ENCODE results near the gene ADAMTSL5.

The ADAMTSL5 gene

GRCh38 chr19:1556390-1557070 is 43.7 kb upstream of the ADAMTSL5 start:
- TF ChIP-seq, protein P1, sequence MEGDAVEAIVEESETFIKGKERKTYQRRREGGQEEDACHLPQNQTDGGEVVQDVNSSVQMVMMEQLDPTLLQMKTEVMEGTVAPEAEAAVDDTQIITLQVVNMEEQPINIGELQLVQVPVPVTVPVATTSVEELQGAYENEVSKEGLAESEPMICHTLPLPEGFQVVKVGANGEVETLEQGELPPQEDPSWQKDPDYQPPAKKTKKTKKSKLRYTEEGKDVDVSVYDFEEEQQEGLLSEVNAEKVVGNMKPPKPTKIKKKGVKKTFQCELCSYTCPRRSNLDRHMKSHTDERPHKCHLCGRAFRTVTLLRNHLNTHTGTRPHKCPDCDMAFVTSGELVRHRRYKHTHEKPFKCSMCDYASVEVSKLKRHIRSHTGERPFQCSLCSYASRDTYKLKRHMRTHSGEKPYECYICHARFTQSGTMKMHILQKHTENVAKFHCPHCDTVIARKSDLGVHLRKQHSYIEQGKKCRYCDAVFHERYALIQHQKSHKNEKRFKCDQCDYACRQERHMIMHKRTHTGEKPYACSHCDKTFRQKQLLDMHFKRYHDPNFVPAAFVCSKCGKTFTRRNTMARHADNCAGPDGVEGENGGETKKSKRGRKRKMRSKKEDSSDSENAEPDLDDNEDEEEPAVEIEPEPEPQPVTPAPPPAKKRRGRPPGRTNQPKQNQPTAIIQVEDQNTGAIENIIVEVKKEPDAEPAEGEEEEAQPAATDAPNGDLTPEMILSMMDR (IDR thresholded peaks at IDR 0.05; ENCODE audit: poor library complexity, severe bottlenecking), result no peak
- H3K27me3 ChIP-seq (ENCODE audit: insufficient read depth, poor library complexity, severe bottlenecking), result no peaks in the 10 kb centered on the region
- DNase-seq (ENCODE audit: low spot score) (no peak), ATAC-seq (ENCODE audit: low read depth) (no peak)
- H3K27ac ChIP-seq (ENCODE audit: poor library complexity, severe bottlenecking), result no peak overlapping the region
- H3K36me3 ChIP-seq (ENCODE audit: low read depth), result no peaks in the 10 kb centered on the region
- H3K4me3 ChIP-seq (ENCODE audit: severe bottlenecking), result no peak overlapping the region
- no peaks in the 10 kb centered on the region for H3K9me3 ChIP-seq (ENCODE audit: severe bottlenecking)
- no peaks in the 10 kb centered on the region for H3K4me1 ChIP-seq (ENCODE audit: insufficient read depth, poor library complexity, severe bottlenecking)

DNA sequence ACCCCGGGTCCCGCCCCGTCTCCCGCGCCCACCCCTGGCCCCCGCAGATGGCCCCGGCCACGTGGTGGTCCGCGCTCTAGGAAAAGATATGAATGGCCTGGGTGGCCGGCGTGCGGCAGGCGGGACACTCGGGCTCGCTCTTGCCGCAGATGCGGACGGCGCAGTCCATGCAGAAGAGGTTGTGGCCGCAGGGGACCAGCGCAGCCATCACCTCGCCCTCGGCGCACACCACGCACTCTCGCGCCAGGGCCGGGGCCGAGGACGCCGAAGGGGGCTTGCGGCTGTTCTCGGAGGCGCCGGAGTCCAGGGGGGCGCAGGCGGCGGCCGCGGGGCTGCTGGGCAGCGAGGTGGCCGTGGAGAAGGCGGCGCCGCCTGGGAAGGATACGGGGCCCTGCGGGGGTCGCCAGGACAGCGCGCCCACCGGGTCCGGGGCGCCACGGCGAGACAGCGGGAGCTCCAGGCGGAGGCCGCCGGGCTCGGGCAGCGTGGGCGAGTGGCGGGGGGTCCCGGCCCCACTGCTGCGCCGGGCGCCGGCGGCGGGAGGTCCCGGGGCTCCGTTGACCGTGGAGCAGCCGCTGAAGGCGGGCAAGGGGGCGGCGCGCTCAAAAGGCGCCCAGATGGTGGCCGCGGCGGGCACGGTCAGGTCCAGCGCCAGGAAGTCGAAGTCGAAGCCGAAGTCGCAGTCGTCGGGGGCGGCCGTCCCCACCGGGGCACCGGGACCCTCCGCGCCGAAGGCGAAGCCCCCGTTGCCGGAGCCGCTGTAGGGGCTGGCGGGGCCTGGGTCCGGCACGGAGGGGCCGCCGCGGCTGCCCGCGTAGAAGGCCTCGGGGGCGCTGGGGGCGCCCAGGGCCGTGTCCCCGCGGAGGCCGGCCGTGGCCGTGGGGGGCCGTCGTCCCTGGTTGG is 42.9 kb upstream of the ADAMTSL5 start:
- H3K27me3 ChIP-seq (ENCODE audit: insufficient read depth, poor library complexity, severe bottlenecking), result no peaks in the 10 kb centered on the region
- no peaks in the 10 kb centered on the region for H3K4me1 ChIP-seq (ENCODE audit: insufficient read depth, poor library complexity, severe bottlenecking)
- ATAC-seq (ENCODE audit: low read depth) (no peak), DNase-seq (ENCODE audit: low spot score) (no peak)
- TF ChIP-seq, protein P1 (IDR thresholded peaks at IDR 0.05; ENCODE audit: poor library complexity, severe bottlenecking), result no peak
- H3K9me3 ChIP-seq (ENCODE audit: severe bottlenecking), result no peaks in the 10 kb centered on the region
- H3K36me3 ChIP-seq (ENCODE audit: low read depth), result no peaks in the 10 kb centered on the region
- H3K4me3 ChIP-seq (ENCODE audit: severe bottlenecking), result no peak overlapping the region
- no peak overlapping the region for H3K27ac ChIP-seq (ENCODE audit: poor library complexity, severe bottlenecking)

- Histone ChIP-seq H3K27ac (ENCODE audit: poor library complexity, severe bottlenecking) (no peak overlapping the region), H3K9me3 (ENCODE audit: severe bottlenecking) (no peaks in the 10 kb centered on the region), H3K27me3 (ENCODE audit: insufficient read depth, poor library complexity, severe bottlenecking) (no peaks in the 10 kb centered on the region), H3K4me3 (ENCODE audit: severe bottlenecking) (no peak overlapping the region), H3K36me3 (ENCODE audit: low read depth) (no peaks in the 10 kb centered on the region), H3K4me1 (ENCODE audit: insufficient read depth, poor library complexity, severe bottlenecking) (no peaks in the 10 kb centered on the region)
- TF ChIP-seq, protein P1 (IDR thresholded peaks at IDR 0.05; ENCODE audit: poor library complexity, severe bottlenecking), result no peak
- DNase-seq (ENCODE audit: low spot score), result no peak
- ATAC-seq (ENCODE audit: low read depth), result no peak
These were observed 42.1 kb upstream of the ADAMTSL5 start for GRCh38 chr19:1554968-1555367.

- no peak overlapping the region for H3K4me3 ChIP-seq (ENCODE audit: severe bottlenecking)
- TF ChIP-seq, protein P1 (IDR thresholded peaks at IDR 0.05; ENCODE audit: poor library complexity, severe bottlenecking), result no peak
- no peak overlapping the region for H3K27ac ChIP-seq (ENCODE audit: poor library complexity, severe bottlenecking)
- H3K4me1 ChIP-seq (ENCODE audit: insufficient read depth, poor library complexity, severe bottlenecking), result no peaks in the 10 kb centered on the region
- ATAC-seq (ENCODE audit: low read depth) (no peak), DNase-seq (ENCODE audit: low spot score) (no peak)
- no peaks in the 10 kb centered on the region for H3K36me3 ChIP-seq (ENCODE audit: low read depth)
- no peaks in the 10 kb centered on the region for H3K27me3 ChIP-seq (ENCODE audit: insufficient read depth, poor library complexity, severe bottlenecking)
- no peaks in the 10 kb centered on the region for H3K9me3 ChIP-seq (ENCODE audit: severe bottlenecking)
These were observed 40.6 kb upstream of the ADAMTSL5 start for GRCh38 chr19:1553415-1553814.

Data from RWPE2 (cell line).